Neural cell (in vitro differentiated cells): ENCODE results near the gene TMF1. TPM values are rescaled to one million over a fixed set of nuclear protein-coding genes. Genes with fewer than 3 reads are reported as not detected.

Experiments used
- H2AFZ ChIP-seq: fragments of 200-600, 300-800 bp; sonication (generic), shearing (Covaris generic); 2 replicates; pipeline ENCODE4 v1.6.0; 2014; ENCODE audit warnings: low read depth, mild to moderate bottlenecking, antibody characterized with exemption, low read length, moderate library complexity
- H3F3A ChIP-seq: fragments of 200-600 bp; shearing (Covaris generic); 2 replicates; pipeline ENCODE4 v1.6.1; 2016; ENCODE audit warnings: mild to moderate bottlenecking, moderate library complexity, mixed read lengths, antibody characterized with exemption, low read length; ENCODE audit not compliant: insufficient read depth, poor library complexity, severe bottlenecking
- H3K27ac ChIP-seq: fragments of 200-600, 300-800 bp; sonication (generic), shearing (Covaris generic); 2 replicates; pipeline ENCODE4 v1.5.1; 2014; ENCODE audit warnings: mild to moderate bottlenecking, low read length, moderate library complexity
- H3K27me3 ChIP-seq: fragments of 300-800, 200-600 bp; sonication (generic), shearing (Covaris generic); 2 replicates; pipeline ENCODE4 v1.6.0; 2014; ENCODE audit warnings: mild to moderate bottlenecking, low read depth, low read length, moderate library complexity; ENCODE audit not compliant: insufficient read depth
- H3K36me3 ChIP-seq: fragments of 300-800, 200-600 bp; sonication (generic), shearing (Covaris generic); 2 replicates; pipeline ENCODE4 v1.5.1; 2014; ENCODE audit warnings: mild to moderate bottlenecking, antibody characterized with exemption, low read length, moderate library complexity; ENCODE audit not compliant: insufficient read depth
- H3K4me2 ChIP-seq: fragments of 300-800, 200-600 bp; sonication (generic), shearing (Covaris generic); 2 replicates; pipeline ENCODE4 v1.6.0; 2014; ENCODE audit warnings: mild to moderate bottlenecking, low read length
- H3K4me3 ChIP-seq: fragments of 300-800, 200-600 bp; sonication (generic), shearing (Covaris generic); 2 replicates; pipeline ENCODE4 v1.5.1; 2014; ENCODE audit warnings: mild to moderate bottlenecking, low read length, moderate library complexity
- H3K79me2 ChIP-seq: fragments of 200-600 bp; shearing (Covaris generic); replicated peaks from 2 replicates; pipeline ENCODE4 v1.6.0; 2014; ENCODE audit warnings: mild to moderate bottlenecking, low read length, moderate library complexity; ENCODE audit not compliant: insufficient read depth
- H3K9ac ChIP-seq: fragments of 300-800, 200-600 bp; sonication (generic), shearing (Covaris generic); 2 replicates; pipeline ENCODE4 v1.6.1; 2016; ENCODE audit warnings: mild to moderate bottlenecking, low read length, mixed read lengths
- H3K9me2 ChIP-seq: fragments of 200-600 bp; shearing (Covaris generic); 2 replicates; pipeline ENCODE4 v1.6.1; 2016; ENCODE audit warnings: mild to moderate bottlenecking, low read length, mixed read lengths; ENCODE audit not compliant: insufficient read depth
- H3K9me3 ChIP-seq: fragments of 200-600, 300-800 bp; sonication (generic), shearing (Covaris generic); 2 replicates; pipeline ENCODE4 v1.6.1; 2016; ENCODE audit warnings: mild to moderate bottlenecking, mixed run types, low read length, moderate library complexity, mixed read lengths
- H4K20me1 ChIP-seq: fragments of 200-600 bp; shearing (Covaris generic); 2 replicates; pipeline ENCODE4 v1.6.1; 2016; ENCODE audit warnings: mild to moderate bottlenecking, mixed run types; ENCODE audit not compliant: insufficient read depth
- EP300 ChIP-seq: fragments of 450-650 bp; conservative IDR thresholded peaks from 2 replicates; pipeline ENCODE4 v1.6.1; 2014; ENCODE audit warnings: antibody characterized with exemption, mild to moderate bottlenecking, moderate library complexity; ENCODE audit not compliant: poor library complexity, severe bottlenecking
- EZH2 ChIP-seq: fragments of 200-600, 300-800 bp; shearing (Covaris generic), sonication (generic); IDR thresholded peaks from 2 replicates; pipeline ENCODE4 v1.6.1; 2014; ENCODE audit warnings: antibody characterized with exemption, low read length, borderline replicate concordance, mild to moderate bottlenecking; ENCODE audit not compliant: insufficient read depth, poor library complexity, severe bottlenecking
- MXI1 ChIP-seq: fragments of 450-650 bp; conservative IDR thresholded peaks from 2 replicates; pipeline ENCODE4 v1.6.1; 2014; ENCODE audit warnings: antibody characterized with exemption, mild to moderate bottlenecking; ENCODE audit not compliant: poor library complexity, severe bottlenecking
- POLR2AphosphoS5 ChIP-seq: IDR thresholded peaks from 2 replicates; pipeline ENCODE4 v1.6.1; 2012
- RAD21 ChIP-seq: fragments of 450-650 bp; conservative IDR thresholded peaks from 2 replicates; pipeline ENCODE4 v1.6.1; 2014; ENCODE audit warnings: antibody characterized with exemption, mild to moderate bottlenecking, moderate library complexity
- REST ChIP-seq: IDR thresholded peaks from 2 replicates; pipeline ENCODE4 v1.6.1; 2012; ENCODE audit warnings: borderline replicate concordance
- SMC3 ChIP-seq: fragments of 450-650 bp; conservative IDR thresholded peaks from 2 replicates; pipeline ENCODE4 v1.6.1; 2014; ENCODE audit warnings: antibody characterized with exemption, mild to moderate bottlenecking, moderate library complexity; ENCODE audit not compliant: poor library complexity
- TAF1 ChIP-seq: IDR thresholded peaks from 2 replicates; pipeline ENCODE4 v1.6.1; 2012; ENCODE audit warnings: low read depth
- polyA plus RNA-seq: library from polyadenylated mRNA; depleted of rRNA; stranded (reverse); fragments of >200 nt; gene quantifications from 2 replicates; pipeline ENCODE4 v1.2.3, GENCODE V29; 2014
- TF ChIP-seq, protein P1 (sequence below): fragments of 450-650 bp; IDR thresholded peaks from 2 replicates; pipeline ENCODE4 v1.5.1; 2014; ENCODE audit warnings: antibody characterized with exemption, mild to moderate bottlenecking, moderate library complexity; ENCODE audit not compliant: poor library complexity, severe bottlenecking

The TMF1 gene
- polyA plus RNA-seq, 1 donor from 2014 or later = 21.4 TPM

DNA sequence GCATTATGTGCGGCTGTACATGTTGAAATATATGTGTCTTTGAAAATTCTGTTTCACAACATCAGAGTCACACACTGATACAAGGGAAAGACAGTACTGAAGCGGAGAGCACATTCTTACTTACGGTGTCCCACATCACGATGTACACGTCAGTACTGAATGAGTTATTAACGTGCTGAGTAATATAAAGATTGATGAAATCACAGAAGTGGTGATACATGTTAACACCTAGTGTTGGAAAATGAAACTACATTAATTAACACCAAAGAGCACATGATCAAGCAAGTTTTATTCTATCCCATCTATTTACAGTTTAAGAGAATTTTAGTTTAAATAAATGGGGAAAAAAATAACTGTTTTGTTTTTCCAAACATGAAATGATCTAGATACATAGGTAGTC lies 54.2 kb downstream of the TMF1 start:
- TF ChIP-seq EP300 (no peak), POLR2AphosphoS5 (no peak), MXI1 (no peak), REST (no peak), RAD21 (no peak), SMC3 (no peak), EZH2 (no peak), TAF1 (no peak)
- TF ChIP-seq, protein P1, sequence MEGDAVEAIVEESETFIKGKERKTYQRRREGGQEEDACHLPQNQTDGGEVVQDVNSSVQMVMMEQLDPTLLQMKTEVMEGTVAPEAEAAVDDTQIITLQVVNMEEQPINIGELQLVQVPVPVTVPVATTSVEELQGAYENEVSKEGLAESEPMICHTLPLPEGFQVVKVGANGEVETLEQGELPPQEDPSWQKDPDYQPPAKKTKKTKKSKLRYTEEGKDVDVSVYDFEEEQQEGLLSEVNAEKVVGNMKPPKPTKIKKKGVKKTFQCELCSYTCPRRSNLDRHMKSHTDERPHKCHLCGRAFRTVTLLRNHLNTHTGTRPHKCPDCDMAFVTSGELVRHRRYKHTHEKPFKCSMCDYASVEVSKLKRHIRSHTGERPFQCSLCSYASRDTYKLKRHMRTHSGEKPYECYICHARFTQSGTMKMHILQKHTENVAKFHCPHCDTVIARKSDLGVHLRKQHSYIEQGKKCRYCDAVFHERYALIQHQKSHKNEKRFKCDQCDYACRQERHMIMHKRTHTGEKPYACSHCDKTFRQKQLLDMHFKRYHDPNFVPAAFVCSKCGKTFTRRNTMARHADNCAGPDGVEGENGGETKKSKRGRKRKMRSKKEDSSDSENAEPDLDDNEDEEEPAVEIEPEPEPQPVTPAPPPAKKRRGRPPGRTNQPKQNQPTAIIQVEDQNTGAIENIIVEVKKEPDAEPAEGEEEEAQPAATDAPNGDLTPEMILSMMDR = no peak
- no peak overlapping the region for H2AFZ ChIP-seq
- H3K9me3 ChIP-seq = no peaks in the 10 kb centered on the region
- H4K20me1 ChIP-seq = no peaks in the 10 kb centered on the region
- H3K27me3 ChIP-seq = no peaks in the 10 kb centered on the region
- H3K9ac ChIP-seq = no peak overlapping the region
- H3K36me3 ChIP-seq = no peaks in the 10 kb centered on the region
- no peak overlapping the region for H3K4me3 ChIP-seq
- no peak overlapping the region for H3K27ac ChIP-seq
- no peaks in the 10 kb centered on the region for H3F3A ChIP-seq
- no peaks in the 10 kb centered on the region for H3K79me2 ChIP-seq
- no peak overlapping the region for H3K4me2 ChIP-seq
- H3K9me2 ChIP-seq = no peaks in the 10 kb centered on the region

DNA sequence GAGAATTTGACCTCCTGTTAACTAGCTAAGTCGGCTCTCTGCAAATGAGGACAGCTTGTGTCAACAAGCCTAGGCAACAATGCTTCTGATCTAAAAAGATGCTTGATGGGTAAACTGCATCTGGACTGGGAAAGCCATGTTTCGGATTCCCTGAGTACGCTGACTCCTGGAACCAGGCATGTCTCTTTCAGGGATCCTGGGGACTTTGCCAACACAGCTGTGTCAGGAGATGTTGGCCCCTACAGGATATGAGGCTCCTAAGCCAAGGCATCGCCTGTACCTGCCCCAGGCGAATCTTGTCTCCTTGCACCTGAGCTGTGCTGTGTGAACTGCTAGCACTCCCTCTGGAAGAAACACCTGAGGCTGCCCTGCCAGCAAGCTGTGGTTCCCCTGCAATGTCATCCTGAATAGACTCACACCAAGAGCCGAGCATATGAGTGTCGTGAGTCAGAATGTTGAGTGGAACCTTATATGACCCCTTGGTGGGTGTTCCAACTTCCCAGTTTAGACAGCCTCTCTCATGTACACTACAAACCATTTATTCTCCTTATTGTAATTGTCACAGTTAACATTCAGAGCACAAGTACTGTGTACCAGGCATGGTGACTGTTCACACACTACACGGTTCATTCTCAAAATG lies 55.7 kb downstream of the TMF1 start:
- Histone ChIP-seq H3K27me3 (no peaks in the 10 kb centered on the region), H3K9ac (no peak overlapping the region), H3K27ac (no peak overlapping the region), H3K79me2 (no peaks in the 10 kb centered on the region), H3F3A (no peaks in the 10 kb centered on the region), H4K20me1 (no peaks in the 10 kb centered on the region), H3K4me2 (no peak overlapping the region), H2AFZ (no peak overlapping the region), H3K4me3 (no peak overlapping the region), H3K36me3 (no peaks in the 10 kb centered on the region), H3K9me2 (no peaks in the 10 kb centered on the region), H3K9me3 (no peaks in the 10 kb centered on the region)
- TF ChIP-seq REST = no peak
- TF ChIP-seq POLR2AphosphoS5 = no peak
- no peak for TF ChIP-seq EP300
- TF ChIP-seq, protein P1 = no peak
- TF ChIP-seq MXI1 = no peak
- no peak for TF ChIP-seq RAD21
